ENCODE measurements around the gene ITPA. TPM values are rescaled to one million over a fixed set of nuclear protein-coding genes. Genes with fewer than 3 reads are reported as not detected.

The ITPA gene
- total and polyA plus RNA-seq, 2 experiments from 2014 or later: 57.5 to 81.7 TPM

- Histone ChIP-seq H3K79me2 (replicated peaks; ENCODE audit: insufficient read depth) (no peaks in the 10 kb centered on the region), H3K36me3 (ENCODE audit: insufficient read depth) (no peaks in the 10 kb centered on the region), H3K27me3 (ENCODE audit: insufficient read depth) (peaks cover 34% of the 10 kb centered on the region), H3K4me2 (peak overlapping the region; percentile 90), H3K9me2 (ENCODE audit: insufficient read depth) (no peaks in the 10 kb centered on the region), H3K27ac (ENCODE audit: low read depth) (no peak overlapping the region), H3F3A (replicated peaks; ENCODE audit: low read depth) (0 out of 2 replicates have a peak, but pooled peaks cover 14% of the 10 kb centered on the region), H4K20me1 (replicated peaks; ENCODE audit: insufficient read depth) (no peaks in the 10 kb centered on the region), H3K4me1 (ENCODE audit: insufficient read depth) (peaks cover 18% of the 10 kb centered on the region), H3K4me3 (peak overlapping the region; percentile 64), H2AFZ (peak overlapping the region; percentile 96)
- Mint-ChIP-seq H3K36me3 (ENCODE audit: low read depth) (no peaks in the 10 kb centered on the region), H3K4me3 (peak overlapping the region; percentile 70), H3K4me1 (peaks cover 8% of the 10 kb centered on the region), H3K27me3 (ENCODE audit: insufficient read depth, low read depth, poor library complexity) (peaks cover 36% of the 10 kb centered on the region), H3K27ac (no peak overlapping the region), H3K9me3 (no peaks in the 10 kb centered on the region)
- DNase-seq (ENCODE audit: low spot score) (peak; percentile 87), ATAC-seq (peak; percentile 81)
- TF ChIP-seq CTCF (conservative IDR thresholded peaks at IDR 0.05; ENCODE audit: low read depth in 2 of 2) (peak; percentile 16 to 46; a peak in 2 of 4 replicates), STAT1 (IDR thresholded peaks at IDR 0.05; ENCODE audit: unreplicated experiment) (no peak)
These were observed 39.1 kb downstream of the ITPA start for GRCh38 chr20:3248167-3248992.

- Mint-ChIP-seq H3K27ac (no peak overlapping the region), H3K36me3 (ENCODE audit: low read depth) (no peaks in the 10 kb centered on the region), H3K27me3 (ENCODE audit: insufficient read depth, low read depth, poor library complexity) (peaks cover 31% of the 10 kb centered on the region), H3K4me3 (peak overlapping the region; percentile 70), H3K4me1 (peaks cover 8% of the 10 kb centered on the region), H3K9me3 (no peaks in the 10 kb centered on the region)
- Histone ChIP-seq H3F3A (replicated peaks; ENCODE audit: low read depth) (0 out of 2 replicates have a peak, but pooled peaks cover 14% of the 10 kb centered on the region), H3K79me2 (replicated peaks; ENCODE audit: insufficient read depth) (no peaks in the 10 kb centered on the region), H3K9me2 (ENCODE audit: insufficient read depth) (no peaks in the 10 kb centered on the region), H3K4me1 (ENCODE audit: insufficient read depth) (peaks cover 18% of the 10 kb centered on the region), H3K4me3 (peak overlapping the region; percentile 64), H2AFZ (peak overlapping the region; percentile 96), H3K27ac (ENCODE audit: low read depth) (no peak overlapping the region), H3K27me3 (ENCODE audit: insufficient read depth) (peaks cover 34% of the 10 kb centered on the region), H3K36me3 (ENCODE audit: insufficient read depth) (no peaks in the 10 kb centered on the region), H3K4me2 (peak overlapping the region; percentile 90), H4K20me1 (replicated peaks; ENCODE audit: insufficient read depth) (no peaks in the 10 kb centered on the region)
- DNase-seq (ENCODE audit: low spot score) (no peak), ATAC-seq (peak; percentile 29)
- TF ChIP-seq POLR2AphosphoS5 (IDR thresholded peaks at IDR 0.05; ENCODE audit: low read depth) (no peak), CREB1 (CRISPR knock-in tag; IDR thresholded peaks at IDR 0.05; ENCODE audit: low read depth) (no peak), ETS1 (IDR thresholded peaks at IDR 0.05) (no peak), STAT1 (IDR thresholded peaks at IDR 0.05; ENCODE audit: unreplicated experiment) (no peak)
- TF ChIP-seq, protein P1, sequence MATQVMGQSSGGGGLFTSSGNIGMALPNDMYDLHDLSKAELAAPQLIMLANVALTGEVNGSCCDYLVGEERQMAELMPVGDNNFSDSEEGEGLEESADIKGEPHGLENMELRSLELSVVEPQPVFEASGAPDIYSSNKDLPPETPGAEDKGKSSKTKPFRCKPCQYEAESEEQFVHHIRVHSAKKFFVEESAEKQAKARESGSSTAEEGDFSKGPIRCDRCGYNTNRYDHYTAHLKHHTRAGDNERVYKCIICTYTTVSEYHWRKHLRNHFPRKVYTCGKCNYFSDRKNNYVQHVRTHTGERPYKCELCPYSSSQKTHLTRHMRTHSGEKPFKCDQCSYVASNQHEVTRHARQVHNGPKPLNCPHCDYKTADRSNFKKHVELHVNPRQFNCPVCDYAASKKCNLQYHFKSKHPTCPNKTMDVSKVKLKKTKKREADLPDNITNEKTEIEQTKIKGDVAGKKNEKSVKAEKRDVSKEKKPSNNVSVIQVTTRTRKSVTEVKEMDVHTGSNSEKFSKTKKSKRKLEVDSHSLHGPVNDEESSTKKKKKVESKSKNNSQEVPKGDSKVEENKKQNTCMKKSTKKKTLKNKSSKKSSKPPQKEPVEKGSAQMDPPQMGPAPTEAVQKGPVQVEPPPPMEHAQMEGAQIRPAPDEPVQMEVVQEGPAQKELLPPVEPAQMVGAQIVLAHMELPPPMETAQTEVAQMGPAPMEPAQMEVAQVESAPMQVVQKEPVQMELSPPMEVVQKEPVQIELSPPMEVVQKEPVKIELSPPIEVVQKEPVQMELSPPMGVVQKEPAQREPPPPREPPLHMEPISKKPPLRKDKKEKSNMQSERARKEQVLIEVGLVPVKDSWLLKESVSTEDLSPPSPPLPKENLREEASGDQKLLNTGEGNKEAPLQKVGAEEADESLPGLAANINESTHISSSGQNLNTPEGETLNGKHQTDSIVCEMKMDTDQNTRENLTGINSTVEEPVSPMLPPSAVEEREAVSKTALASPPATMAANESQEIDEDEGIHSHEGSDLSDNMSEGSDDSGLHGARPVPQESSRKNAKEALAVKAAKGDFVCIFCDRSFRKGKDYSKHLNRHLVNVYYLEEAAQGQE (IDR thresholded peaks at IDR 0.05; ENCODE audit: unreplicated experiment): no peak
These were observed 39.7 kb downstream of the ITPA start for GRCh38 chr20:3248993-3249347.

Data from GM23338 (cell line).